Hepatic stellate cell (primary cell): ENCODE measurements around the gene ZNF488.

Experiments used
- DNase-seq: peaks from one replicate; pipeline ENCODE4 v3.0.0; 2011; ENCODE audit warnings: low spot score

Gene ZNF488

GRCh38 chr10:47381427-47382379 lies 2.4 kb downstream of the ZNF488 start:
- no peak for DNase-seq

DNA sequence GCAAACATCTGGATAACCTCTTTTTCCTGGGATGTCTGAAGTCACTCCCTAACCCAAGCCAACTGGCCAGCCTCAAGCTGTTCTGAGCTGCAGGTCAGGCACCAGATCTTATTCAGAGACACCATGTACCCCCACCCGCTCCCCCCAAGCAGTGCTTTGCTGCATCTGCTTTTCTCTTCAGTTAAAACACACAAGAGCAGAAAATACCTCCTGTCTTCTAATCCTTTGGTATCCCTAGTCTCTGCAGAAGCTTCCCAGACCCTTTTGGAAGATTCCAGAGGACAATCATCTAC lies 3.0 kb downstream of the ZNF488 start:
- DNase-seq, result no peak

DNA sequence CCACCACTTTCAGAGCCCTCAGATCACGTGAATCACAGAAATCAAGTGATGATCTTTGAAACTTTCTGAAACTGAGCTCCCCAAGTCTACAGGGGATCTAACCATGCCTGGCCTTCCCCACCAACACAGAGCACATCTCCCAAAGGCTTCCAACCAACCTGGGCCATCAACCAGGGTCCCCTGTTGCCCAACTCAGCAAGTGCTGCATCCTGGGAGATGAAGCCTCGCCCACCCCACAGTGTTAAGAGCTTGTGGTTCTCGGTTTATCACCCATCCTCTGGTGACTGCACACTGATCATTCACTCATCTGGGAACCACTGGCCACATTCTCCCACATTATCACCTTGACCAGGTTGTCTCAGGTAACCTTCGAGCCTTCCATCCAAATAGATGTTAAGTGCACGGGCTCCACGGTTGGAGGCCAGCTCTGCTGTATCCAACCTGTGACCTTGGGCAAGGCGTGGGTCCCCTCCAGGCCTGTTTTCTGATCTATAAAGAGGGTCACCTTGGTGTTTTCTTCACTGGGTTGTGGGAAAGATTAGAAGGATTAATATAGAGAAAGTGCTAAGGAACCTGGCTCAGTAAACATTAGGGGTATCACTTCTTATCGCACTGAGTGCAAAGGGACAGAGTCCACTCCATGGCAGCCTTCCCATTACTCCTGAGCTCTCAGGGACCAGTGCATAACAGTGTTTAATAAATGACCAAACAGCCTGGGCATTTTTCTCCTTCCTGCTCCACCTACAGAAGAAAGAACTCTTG lies 3.6 kb downstream of the ZNF488 start:
- no peak for DNase-seq

DNA sequence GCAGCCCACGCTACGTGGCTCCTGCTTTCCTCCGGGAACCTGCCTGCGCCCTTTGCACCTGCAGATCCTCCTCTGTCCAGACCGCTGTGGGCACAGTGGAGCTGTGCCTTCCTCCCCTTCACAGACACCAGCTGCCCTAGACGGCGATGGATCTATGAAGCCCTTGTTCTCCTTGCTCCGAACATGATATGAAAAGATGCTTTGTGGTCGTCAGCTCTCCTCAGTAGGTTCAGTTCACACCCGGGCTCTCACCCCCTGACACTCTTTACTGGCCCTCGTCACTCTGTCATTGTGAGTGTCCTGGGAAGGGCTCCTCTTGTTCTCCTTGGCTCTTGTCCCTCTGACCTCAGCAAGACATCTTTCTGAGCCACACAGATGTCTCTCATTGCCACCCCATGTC lies 4.2 kb downstream of the ZNF488 start:
- peak; percentile 4 for DNase-seq

DNA sequence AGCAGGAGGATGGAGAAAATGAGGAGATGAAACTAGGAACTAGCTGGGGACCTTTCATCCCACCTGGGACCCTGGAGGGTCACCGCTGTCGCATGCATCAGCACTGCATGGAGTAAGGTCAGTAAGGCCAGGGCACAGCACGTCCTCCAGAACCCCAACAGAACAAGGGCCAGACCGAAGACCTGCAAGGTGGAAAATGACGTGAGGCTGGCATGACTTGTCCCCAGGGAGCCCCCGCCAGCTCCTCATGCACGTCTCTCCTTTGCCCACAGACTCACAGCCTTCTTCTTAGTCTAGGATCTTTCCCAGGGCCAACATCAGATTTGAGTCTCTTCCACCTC lies 4.7 kb downstream of the ZNF488 start:
- DNase-seq, result peak; percentile 1

DNA sequence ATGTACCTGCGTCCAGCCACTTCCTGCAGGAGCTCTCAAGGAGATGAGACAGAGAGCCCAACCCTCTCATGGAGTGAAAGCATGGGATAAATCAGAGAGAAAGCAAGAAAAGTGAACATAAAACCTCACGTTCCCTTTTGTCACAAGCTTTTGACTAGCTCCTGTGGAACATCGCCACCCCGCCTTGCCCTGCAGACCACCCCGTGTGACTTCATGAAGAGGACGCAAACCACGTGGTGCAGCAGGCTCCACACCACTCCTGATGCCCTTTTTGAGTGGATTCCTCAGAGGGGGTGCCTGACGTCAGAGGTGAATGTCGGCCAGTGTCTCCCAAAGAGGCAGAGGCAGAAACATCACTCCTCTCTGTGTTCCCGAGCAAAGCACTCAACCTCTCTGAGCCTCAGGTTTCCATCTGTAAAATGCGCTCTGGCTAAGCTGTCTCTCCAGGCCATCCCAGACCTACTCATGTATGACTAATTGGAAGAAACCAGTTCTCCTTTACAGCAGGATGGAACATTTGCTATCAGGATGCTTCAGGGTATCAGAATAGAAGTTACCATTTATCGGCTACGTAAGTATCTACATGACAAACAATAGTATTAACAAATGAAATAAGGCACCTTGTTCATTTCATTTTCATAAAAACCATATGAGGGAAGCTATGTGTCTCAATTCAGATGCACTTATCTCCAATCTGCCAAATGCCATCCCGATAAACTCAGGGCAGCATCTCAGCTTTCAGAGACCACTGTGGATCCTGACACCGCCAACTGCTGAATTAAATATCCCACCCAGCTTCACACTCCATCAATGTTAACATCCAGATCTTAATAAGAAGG lies 5.3 kb downstream of the ZNF488 start:
- peak; percentile 2 for DNase-seq

DNA sequence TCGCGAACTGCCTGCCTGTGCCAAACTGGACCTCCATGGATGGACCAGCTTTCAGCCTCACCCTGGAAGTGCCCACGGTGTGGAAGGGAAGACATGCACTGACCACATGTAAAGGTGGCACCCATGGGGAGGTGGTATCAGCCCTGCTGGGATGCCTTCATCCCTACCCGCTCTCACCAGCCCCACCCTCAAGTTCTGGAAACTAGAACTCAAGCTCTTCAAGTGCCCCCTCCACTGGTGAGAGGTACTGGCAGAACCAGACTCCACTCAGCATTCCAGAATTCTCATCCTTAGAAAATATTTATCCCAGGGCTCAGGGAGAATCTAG lies 5.9 kb downstream of the ZNF488 start:
- DNase-seq, result peak; percentile 5

DNA sequence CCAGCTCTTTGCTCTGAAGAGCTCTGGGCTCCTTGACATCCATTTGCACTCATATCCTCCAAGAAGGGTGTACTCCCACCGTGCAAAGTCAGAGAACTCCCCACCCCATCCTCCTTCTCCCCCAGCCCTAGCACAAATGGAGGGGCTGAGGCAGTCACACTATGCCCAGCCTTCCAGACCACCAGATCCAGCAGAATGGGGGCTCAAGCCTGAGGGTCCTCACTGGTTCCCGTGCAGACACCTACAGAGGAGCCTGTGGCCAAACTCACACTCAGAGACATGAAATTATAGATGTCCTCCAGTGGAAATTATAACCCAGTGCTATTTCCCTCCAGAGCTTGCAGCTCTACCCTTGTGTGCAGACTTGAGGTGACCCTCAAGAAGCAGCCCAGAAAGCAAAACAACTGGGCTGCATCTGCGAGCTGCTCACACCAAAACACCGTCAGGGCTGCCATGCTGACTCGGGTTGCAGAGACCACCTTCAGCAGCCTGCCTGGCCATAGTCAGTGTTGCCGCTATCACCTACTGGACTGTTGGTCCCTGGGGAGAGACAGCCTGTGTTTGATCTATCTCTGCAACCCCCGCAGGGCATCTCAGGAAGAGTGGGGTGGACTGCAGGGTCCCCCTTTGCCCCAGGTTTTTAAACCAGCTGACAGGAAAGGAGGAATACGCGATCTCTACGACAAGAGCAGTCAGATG lies 7.4 kb downstream of the ZNF488 start:
- DNase-seq, result no peak

DNA sequence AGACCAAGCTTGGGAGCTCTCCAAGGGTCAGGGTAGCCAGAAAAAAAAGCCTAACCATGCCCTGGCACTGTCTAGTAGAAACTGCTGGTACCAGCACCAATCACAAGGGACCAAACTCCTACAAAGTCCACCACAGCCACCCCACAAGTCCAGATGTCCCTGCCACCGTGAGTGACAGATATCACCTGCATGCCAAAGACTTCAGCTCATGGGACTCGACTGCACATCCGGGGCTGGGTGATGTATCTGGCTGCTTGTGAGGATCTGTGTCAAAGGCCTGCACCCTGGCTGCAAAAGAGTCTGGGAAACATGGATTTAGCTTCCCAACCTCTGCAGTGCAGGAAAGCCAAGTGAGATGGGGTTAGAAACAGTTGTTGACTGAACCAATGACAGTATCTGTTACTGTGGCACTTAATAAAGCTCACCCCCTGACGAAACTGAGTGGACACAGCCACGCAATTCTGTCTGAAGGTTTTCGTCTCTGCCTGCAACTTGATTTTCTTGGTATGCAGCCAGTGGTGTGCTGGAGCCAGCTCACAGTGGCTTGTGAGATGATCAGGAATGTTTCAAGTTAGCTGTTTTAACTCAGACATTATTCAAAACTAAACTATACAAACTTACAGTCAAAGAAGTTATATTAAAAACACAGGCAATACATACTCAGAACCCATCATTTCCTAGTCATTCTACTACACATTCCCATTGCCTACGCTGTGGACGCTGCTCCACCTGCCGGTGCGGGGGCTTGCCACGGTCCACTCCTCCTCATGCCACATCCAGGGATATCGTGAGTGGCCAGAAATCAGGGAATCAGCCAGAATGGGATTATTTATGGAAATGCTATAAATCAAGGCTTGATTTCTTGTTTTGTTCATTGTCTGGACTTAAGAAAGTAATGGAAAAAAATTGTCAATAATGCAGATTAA lies 9.2 kb downstream of the ZNF488 start:
- peak; percentile 82 for DNase-seq

DNA sequence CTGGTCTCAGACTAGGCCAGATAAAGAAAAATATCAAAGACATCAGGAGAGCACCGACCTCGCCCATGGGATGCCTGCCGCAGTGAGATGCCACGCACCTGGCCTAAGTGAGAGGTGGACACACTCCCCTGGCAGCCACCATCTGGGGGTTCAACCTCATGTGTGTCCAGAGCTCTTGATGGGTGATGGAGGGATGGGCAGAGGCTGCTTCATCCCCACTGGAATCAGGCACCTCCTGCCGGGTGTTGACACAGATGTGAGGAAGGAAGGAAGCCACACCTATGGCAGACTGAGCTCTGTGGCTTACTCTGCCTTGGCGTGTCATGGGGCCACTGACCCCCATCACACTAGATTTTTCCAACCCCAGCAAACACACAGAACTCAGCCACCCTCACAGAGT lies 11.4 kb downstream of the ZNF488 start:
- no peak for DNase-seq

DNA sequence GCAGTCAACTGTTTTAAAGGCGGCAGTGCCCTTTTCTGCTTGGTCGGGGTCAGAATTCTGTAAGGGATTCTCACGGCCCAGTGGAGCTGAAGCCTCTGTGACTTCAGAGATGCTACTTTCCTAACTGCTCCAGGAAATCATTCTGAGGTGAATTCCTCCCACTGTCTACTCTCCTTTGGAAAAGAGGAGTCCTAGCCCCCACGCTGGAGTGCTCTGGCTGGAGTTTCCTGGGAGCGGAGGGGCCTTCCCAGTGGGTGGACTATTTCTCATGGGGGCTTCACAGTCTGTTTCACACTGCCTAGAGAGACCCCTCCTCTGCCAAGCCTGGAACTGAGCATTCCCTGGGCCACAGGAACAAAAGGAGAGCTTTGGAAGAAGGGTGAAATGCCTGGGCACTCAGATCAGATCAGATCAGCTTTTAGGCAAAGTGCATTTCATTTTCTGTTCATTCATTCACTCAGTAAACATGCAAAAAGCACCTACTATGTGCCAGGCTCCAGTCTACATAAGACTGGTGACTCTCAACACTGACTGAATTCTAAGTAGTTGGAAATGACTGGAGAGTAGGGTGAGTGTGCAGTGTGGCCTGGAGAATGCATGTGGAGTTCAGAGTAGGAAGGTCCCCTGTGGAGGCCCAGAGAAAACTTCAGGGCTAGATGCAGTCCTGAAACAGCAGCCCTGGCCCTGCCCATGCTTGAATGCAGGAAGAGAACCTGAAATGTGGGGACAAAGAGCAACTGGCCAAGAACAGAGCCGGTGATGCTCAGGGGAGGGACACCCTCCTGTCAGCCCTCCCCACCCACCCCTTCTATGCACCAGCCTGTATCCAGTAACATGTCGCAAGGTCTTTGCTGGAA lies 12.2 kb downstream of the ZNF488 start:
- DNase-seq, result no peak

DNA sequence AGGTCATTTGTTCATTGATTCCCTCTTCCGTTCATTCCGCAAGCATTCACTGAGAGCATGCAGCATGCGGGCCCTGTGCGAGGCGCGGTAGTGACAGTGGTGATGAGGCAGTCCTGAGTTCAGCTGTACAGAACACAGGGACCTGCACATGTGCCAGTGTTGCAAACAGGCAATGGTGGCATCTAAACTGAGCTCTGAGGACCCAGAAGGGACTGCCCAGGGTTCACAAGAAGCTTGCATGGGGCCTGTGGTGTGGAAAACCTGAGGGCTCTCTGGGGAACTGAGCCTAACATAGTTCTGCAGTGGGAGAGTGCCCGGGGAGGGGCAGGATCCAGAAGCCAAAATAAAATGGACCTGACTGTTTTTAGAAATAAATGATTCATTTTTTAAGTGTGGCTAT lies 13.2 kb downstream of the ZNF488 start:
- DNase-seq, result no peak

DNA sequence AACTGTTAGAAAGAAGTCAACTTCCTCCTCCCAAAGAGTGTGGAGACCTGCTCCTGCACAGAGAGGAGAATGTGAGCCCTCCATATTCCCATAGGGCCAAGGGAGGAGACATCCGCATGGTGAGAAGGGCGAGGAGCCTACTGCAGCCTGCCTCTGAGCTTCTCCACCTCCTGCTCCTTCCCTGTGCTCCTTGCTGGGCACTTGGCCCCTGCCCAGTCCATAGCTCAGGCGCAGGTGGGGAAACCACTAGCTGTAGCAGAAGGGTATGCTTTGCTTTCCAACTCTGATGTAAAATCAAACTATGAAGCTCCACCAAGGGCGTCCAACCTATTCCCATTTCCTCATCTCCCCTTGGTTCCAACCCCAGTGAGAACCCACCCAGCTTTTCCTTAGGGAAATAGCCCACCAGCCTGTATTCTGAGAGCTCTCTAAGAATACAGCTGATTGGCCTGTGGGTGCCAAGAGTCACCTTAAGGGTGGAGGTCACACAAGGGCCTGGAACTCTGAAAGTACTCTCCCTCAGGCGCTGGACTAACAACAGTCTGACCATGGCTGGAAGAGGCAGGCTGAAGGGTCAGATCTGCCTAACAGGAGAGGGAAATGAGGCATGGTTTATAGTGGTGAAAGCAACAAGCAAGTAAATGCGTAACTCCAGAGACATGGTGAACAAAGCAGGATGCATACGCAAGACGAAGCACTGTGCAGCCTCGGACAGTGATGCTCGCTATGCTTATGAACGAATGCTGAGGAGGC lies 13.9 kb downstream of the ZNF488 start:
- DNase-seq, result no peak

GRCh38 chr10:47369251-47369894 lies 14.7 kb downstream of the ZNF488 start:
- DNase-seq, result no peak

- DNase-seq, result no peak
Measured at GRCh38 chr10:47368431-47369180, 15.5 kb downstream of the ZNF488 start.

DNA sequence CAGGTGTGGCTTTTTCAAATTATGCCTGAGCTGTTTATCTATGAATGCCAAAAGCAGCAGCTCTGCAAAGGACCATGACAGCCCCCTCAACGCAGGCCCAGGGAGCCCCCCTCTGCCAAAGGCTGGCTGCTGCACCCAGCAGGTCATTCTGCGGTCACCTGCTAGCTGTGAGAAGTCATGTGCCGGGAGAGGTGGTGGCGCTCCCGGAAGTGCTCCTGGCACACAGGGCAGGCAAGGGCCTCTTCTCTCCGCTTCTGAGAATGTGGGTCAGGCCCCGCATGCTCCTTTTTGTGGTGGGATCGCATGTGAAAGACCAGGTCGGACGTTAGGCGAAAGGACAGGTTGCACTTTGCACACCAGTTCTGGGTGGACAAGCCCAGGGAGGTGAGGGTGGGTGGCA lies 16.4 kb downstream of the ZNF488 start:
- no peak for DNase-seq

DNA sequence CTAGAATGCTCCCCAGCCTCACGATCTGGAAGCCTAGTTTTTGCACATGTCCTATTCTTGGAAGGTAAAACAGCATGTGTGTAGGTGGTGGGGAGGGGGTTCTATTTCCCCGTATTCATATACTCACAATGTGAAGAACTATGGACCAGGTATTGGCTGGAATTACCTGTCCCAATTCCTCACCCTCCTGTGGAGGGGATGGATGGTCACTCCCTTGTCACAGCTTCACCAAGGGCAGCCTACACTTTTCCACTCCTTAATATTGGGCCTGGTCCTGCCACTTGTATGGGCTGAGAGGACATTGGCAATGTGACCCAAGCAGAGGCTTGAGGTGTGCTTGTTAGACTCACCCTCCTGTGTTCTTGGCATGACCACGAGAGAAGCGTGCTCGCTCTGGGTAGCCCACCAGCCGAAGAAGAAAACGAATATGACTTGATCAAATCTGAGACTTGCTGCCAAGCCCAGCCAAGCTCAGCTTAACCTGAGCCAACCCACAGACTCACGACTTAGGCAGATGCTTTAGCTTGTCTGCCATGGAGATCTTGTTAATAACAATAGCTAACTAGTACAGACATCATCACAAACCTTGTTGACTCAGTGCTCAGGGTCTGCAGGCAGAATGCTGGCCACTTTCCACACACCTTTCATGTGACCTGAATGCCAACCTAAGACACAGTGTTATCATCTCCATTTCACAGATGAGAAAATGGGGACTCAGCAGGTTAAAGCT lies 17.2 kb downstream of the ZNF488 start:
- no peak for DNase-seq
